A673 (cell line): Measurements from ENCODE around the gene HMGXB3.

Experiments used
- CTCF ChIP-seq: fragments of 300-800, 200-600 bp; sonication (generic); conservative IDR thresholded peaks from 2 replicates; pipeline ENCODE4 v1.5.1; 2017; ENCODE audit warnings: low read depth, mild to moderate bottlenecking, antibody characterized with exemption, low read length, moderate library complexity, mixed read lengths
- EZH2 ChIP-seq: fragments of 200-600 bp; sonication (generic); IDR thresholded peaks from 2 replicates; pipeline ENCODE4 v1.6.1; 2017; ENCODE audit warnings: borderline replicate concordance, low read depth, mild to moderate bottlenecking, mixed read lengths, antibody characterized with exemption, low read length; ENCODE audit not compliant: poor library complexity, severe bottlenecking

- TF ChIP-seq EZH2 (no peak), CTCF (no peak)
Measured at GRCh38 chr5:150062216-150062922, 61.8 kb downstream of the HMGXB3 start.
